Fibroblast of mammary gland (primary cell): ENCODE measurements around the gene STPG4.
A peak's percentile ranks its signal among the peaks of the same experiment; 100 is the strongest.

Source experiments
- DNase-seq: peaks from one replicate; pipeline ENCODE4 v3.0.0-alpha.2; 2010; ENCODE audit warnings: low read depth
- H3K4me3 ChIP-seq: 2 replicates; pipeline ENCODE4 v1.5.1; 2011; ENCODE audit warnings: low read depth, mild to moderate bottlenecking, low read length, moderate library complexity; ENCODE audit not compliant: control insufficient read depth
- TF ChIP-seq, protein P1 (sequence below): conservative IDR thresholded peaks from 2 replicates; pipeline ENCODE4 v1.5.1; 2011; ENCODE audit warnings: low read depth, low read length, inconsistent platforms; ENCODE audit not compliant: control insufficient read depth, insufficient read depth

Gene STPG4

DNA sequence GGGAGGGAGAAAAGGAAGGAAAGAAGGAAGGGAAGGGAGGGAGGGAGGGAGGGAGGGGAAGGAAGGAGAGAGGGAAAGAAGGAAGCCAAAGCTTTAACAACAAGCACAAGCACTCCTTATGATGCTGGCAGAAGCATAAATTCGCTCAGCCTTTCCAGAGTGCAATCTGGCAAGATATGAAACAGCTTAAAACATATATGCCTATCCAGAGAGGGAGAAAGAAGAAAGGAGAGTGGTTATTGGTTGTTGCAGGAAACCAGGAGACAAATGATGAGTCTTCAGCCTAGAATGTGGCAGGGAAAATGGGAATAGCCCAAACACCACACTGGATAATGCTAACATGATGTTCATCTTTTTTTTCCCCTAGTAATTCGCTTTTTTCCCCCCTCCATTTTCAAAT lies 64.0 kb downstream of the STPG4 start:
- TF ChIP-seq, protein P1, sequence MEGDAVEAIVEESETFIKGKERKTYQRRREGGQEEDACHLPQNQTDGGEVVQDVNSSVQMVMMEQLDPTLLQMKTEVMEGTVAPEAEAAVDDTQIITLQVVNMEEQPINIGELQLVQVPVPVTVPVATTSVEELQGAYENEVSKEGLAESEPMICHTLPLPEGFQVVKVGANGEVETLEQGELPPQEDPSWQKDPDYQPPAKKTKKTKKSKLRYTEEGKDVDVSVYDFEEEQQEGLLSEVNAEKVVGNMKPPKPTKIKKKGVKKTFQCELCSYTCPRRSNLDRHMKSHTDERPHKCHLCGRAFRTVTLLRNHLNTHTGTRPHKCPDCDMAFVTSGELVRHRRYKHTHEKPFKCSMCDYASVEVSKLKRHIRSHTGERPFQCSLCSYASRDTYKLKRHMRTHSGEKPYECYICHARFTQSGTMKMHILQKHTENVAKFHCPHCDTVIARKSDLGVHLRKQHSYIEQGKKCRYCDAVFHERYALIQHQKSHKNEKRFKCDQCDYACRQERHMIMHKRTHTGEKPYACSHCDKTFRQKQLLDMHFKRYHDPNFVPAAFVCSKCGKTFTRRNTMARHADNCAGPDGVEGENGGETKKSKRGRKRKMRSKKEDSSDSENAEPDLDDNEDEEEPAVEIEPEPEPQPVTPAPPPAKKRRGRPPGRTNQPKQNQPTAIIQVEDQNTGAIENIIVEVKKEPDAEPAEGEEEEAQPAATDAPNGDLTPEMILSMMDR = no peak
- H3K4me3 ChIP-seq = no peak overlapping the region
- peak; percentile 63 for DNase-seq

DNA sequence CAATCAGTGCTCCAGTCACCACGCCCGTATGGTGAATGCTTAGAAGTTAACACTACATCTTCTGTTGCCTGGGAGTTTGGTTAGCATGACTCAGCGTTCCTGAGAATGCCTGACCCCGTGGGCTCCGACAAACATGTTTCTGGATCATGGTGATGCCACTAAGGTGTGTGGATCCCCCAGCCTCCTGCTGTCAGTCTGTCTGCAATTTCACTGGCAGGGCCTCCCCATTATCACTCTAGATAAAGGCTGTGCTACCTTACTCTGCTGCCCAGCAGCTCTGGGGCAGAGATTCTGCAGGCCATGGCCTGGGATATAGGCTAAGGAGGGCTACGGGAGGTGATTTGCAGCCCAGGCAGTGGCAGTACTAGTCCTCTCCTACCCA lies 66.0 kb downstream of the STPG4 start:
- no peak overlapping the region for H3K4me3 ChIP-seq
- peak; percentile 72 for DNase-seq
- TF ChIP-seq, protein P1 = no peak

DNA sequence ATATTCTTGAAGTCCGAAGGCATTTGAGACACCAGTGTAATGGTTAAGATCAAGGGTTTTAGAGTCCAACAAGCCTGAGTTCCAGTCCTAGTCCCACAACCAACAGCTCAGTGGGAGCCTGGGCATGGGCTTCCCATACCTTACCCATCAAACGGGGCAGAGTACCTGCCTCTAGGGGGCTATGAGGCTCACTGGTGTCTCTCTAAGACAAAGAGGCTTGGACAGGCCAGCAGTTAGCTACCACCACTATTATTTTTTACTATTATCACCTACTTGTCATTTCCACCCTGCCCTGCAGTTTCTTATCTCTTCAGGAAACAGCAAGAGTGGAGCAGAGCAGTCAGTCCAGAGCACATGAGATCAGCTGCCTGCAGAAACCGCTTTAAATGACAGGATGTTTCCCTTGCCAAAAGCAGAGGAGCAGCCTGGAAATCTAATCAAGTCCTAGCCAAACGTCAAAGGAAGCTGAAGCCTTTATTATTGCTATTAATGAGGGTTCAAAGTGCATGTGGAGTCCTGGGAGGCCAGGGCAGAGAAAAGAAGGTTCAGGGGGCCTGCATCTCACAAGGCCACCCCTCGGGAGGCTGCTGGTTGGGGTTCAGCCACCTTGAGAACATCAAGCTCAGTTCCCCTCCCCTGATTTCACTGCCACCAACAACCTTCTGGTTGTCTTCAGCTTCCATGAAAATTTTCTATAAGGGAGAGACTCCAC lies 66.6 kb downstream of the STPG4 start:
- TF ChIP-seq, protein P1 = peak; percentile 22

DNA sequence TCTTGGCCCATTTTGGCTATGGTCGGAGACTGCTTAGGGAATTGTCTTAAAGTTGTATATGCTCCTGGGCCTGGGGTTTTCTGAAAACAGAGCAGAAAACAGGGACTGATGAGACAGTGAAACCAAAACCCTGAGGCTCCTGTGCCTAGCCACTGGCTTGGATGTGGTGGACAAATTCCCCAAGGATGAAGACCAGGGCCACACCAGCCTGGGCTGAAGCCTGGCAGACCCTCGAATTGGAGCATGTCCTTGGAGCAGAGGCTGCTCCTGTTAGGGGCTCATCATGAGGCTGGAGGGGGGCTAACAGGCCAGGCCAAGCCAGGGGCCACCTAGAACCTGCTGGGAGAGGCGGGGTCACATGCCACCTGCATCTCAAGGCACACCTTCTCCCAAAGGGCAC lies 68.1 kb downstream of the STPG4 start:
- TF ChIP-seq, protein P1 = no peak
- DNase-seq = no peak
- no peak overlapping the region for H3K4me3 ChIP-seq

More for the DNA sequence above, 66.6 kb downstream of the STPG4 start:
- H3K4me3 ChIP-seq = no peak overlapping the region
- DNase-seq = no peak

DNA sequence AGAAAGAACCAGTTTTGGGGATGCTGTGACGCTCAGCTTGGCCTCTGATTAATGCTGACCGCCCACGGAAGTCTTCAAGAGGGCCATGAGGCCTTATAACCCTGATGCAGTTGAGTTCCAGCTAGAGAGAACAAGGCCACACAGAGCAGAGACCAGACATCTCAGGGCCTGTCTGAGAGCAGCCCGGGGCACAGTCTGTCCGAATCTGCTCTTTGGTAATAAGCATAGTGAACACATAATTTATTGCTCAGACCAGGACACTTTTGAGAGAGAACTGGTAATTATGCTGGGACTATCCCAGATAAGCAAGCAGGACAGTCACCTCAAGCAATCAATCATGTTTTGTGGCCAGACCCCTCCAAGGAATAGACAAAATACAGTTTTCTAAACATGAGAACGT lies 68.5 kb downstream of the STPG4 start:
- TF ChIP-seq, protein P1 = no peak
- no peak for DNase-seq

DNA sequence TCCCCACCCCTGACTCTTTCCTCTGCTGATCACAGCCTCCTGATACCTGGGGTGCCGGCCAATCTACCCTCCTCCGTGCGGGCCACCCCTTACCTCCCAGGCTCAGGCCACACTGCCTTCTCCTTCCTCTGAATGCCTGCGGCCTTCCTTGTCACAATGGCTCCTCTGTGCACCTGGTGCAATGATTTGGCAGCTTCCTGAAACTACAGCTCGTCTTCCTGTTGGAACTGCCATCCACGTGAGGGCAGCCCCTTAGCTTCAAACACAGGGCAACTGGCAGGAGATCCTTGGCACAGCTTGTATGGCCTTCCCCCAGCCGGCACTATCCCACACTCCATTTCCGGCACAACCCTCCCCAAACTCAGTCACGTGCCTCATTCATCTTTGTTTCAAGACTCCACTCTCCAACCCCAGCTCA lies 69.0 kb downstream of the STPG4 start:
- no peak for DNase-seq
- TF ChIP-seq, protein P1 = no peak
- H3K4me3 ChIP-seq = no peak overlapping the region

More for the DNA sequence above, 68.5 kb downstream of the STPG4 start:
- H3K4me3 ChIP-seq = no peak overlapping the region
